ENCODE data around the gene STAU1. TPM values are rescaled to one million over a fixed set of nuclear protein-coding genes. Genes with fewer than 3 reads are reported as not detected.
"Not testable (repeated sequence)": the region's sequence is repeated elsewhere in the genome, so short reads cannot be mapped to it uniquely, and the experiment has no call there.

Gene STAU1
- total RNA-seq, 1 experiment from 2014 or later, result 45.7 TPM

DNA sequence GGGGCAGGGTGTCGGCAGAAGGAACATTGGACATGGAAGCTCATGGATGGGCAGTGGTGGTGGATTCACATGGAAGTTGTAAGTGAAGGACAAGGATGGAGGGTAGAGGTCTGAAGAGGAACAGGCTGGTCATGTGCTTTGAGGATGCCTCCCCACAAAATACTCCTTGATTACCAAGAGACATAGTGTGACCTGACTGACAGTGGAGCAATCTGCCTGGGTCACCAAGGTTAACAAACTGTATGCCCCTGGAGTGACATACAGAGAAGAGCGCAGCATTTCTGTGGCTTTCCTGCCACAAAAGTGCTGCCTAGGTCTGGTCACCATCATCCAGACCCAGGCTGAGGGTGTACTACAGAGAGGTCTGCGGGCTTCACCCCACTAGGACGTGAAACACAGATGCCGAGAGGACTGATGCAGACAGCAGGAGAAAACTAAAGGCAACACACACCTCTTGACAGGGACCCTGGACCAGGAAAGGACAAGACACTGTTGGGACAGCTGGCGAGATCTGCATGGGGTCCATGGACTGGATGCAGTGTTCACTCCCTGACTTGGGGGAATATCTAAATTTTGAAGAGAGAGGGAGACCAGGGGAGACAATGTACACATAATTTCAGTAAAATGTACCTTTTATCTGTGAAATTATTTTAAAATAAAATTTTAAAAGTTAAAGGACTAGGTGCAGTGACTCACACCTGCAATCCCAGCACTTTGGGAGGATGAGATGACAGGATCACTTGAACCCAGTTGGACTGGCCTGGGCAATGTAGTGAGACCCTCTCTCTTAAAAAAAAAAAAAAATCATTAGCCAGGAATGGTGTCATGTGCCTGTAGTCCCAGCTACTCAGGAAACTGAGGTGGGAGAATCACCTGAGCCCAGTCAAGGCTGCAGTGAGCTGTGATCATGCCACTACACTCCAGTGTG lies 77.1 kb downstream of the STAU1 start:
- Histone ChIP-seq H3K36me3 (peaks cover 25% of the 10 kb centered on the region), H3K4me3 (no peak overlapping the region)

DNA sequence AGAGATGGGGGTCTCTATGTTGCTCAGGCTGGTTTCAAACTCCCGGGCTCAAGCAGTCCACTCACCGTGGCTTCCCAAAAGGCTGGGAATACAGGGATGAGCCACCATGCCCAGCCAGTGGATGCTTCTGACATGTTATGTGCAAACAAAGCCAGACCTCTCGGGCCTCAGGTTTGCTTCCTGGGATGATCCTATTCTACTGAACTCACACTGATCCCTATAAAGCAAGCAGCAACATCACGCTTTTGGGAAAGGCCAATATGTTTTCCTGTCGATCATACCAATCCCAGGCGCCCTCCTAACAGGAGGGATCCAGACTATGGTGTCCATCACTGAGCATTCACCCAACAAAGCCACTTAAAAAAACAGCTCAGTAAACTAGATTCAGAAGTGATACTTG lies 81.8 kb downstream of the STAU1 start:
- no peak overlapping the region for H3K27ac ChIP-seq
- no peaks in the 10 kb centered on the region for H3K9me3 ChIP-seq (replicated peaks)
- no peak for DNase-seq (ENCODE audit: low read depth in 1 of 2, low spot score in 2 of 2)
- no peaks in the 10 kb centered on the region for H3K4me1 ChIP-seq (replicated peaks)
- H3K4me3 ChIP-seq, result no peak overlapping the region
- peaks cover 44% of the 10 kb centered on the region for H3K36me3 ChIP-seq
- H3K27me3 ChIP-seq (replicated peaks), result no peaks in the 10 kb centered on the region

More for the DNA sequence above, 77.1 kb downstream of the STAU1 start:
- H3K27me3 ChIP-seq (replicated peaks), result no peaks in the 10 kb centered on the region
- H3K27ac ChIP-seq, result no peak overlapping the region
- no peak for DNase-seq (ENCODE audit: low read depth in 1 of 2, low spot score in 2 of 2)
- H3K4me1 ChIP-seq (replicated peaks), result no peaks in the 10 kb centered on the region
- no peaks in the 10 kb centered on the region for H3K9me3 ChIP-seq (replicated peaks)

DNA sequence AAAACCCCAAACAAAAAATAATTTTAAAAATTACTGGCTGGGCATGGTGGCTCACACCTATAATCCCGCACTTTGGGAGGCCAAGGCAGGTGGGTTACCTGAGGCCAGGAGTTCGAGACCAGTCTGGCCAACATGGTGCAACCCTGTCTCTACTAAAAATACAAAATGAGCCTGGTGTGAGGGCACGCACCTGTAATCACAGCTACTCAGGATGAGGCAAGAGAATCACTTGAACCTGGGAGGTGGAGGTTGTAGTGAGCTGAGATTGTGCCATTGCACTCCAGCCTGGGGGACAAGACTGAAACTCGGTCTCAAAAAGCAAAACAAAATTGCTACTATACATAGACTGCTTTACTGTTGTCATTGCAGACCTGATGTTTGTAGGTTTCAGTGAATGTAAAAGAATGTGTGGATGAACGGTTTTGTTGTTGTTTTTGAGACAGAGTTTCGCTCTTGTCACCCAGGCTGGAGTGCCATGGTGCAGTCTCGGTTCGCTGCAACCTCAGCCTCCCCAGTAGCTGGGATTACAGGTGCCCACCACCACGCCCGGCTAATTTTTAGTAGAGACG lies 83.1 kb downstream of the STAU1 start:
- H3K36me3 ChIP-seq, result peaks cover 54% of the 10 kb centered on the region
- not testable (repeated sequence) for H3K4me1 ChIP-seq (replicated peaks); DNase-seq (ENCODE audit: low read depth in 1 of 2, low spot score in 2 of 2); H3K9me3 ChIP-seq (replicated peaks); H3K27ac ChIP-seq; H3K27me3 ChIP-seq (replicated peaks); H3K4me3 ChIP-seq

DNA sequence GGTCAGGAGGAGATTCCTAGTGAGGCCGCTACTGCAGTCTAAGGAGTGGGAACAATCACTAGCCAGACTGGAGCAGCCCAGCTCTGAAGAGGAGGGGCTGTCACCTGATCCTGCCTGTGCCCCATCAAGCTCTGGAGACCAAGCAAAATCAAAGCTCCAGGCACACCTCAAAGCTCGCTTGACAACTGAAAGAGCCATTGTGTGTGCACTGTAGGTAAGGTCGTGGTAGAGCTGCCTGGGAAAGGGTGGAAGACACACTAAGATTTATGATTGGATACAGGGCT lies 83.8 kb downstream of the STAU1 start:
- H3K27ac ChIP-seq, result no peak overlapping the region
- H3K4me1 ChIP-seq (replicated peaks), result no peaks in the 10 kb centered on the region
- no peak overlapping the region for H3K4me3 ChIP-seq
- DNase-seq (ENCODE audit: low read depth in 1 of 2, low spot score in 2 of 2), result no peak
- H3K36me3 ChIP-seq, result peaks cover 60% of the 10 kb centered on the region
- no peaks in the 10 kb centered on the region for H3K27me3 ChIP-seq (replicated peaks)
- no peaks in the 10 kb centered on the region for H3K9me3 ChIP-seq (replicated peaks)

DNA sequence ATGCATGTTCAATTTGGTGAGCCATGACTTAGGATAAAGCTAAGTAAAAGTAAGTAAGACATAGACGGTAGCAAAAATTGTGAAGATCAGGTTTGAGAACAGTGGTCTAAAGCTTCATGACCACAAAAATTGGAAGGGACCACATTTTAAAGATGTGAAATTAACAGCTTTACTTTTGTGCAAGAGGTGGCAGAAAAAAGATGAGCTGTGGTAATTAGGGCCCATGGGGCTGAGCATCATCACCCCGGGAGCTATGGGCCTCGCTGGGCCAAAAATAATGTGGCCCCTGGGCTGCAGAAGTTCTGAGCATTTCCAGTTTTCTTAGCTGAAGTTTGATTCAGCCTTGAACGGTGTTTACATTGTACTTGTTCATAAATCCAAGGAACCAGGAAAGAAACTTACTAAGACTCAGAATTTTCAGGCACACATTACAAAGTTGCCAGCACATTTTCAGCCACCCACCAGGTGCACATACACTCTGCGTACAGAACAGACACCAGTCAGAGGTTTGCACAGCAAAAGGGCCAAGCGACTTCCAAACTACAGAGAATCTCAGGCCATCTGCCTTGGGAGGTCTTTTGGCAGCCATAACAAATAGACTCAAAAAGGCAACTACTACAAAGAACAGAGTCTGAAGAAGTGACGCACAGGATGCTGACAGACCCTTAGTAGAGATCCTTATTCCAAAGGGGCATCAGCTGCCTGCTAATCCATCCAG lies 84.3 kb downstream of the STAU1 start:
- no peak overlapping the region for H3K27ac ChIP-seq
- H3K9me3 ChIP-seq (replicated peaks), result no peaks in the 10 kb centered on the region
- no peak for DNase-seq (ENCODE audit: low read depth in 1 of 2, low spot score in 2 of 2)
- no peaks in the 10 kb centered on the region for H3K27me3 ChIP-seq (replicated peaks)
- no peak overlapping the region for H3K4me3 ChIP-seq
- H3K4me1 ChIP-seq (replicated peaks), result no peaks in the 10 kb centered on the region
- H3K36me3 ChIP-seq, result peaks cover 64% of the 10 kb centered on the region

DNA sequence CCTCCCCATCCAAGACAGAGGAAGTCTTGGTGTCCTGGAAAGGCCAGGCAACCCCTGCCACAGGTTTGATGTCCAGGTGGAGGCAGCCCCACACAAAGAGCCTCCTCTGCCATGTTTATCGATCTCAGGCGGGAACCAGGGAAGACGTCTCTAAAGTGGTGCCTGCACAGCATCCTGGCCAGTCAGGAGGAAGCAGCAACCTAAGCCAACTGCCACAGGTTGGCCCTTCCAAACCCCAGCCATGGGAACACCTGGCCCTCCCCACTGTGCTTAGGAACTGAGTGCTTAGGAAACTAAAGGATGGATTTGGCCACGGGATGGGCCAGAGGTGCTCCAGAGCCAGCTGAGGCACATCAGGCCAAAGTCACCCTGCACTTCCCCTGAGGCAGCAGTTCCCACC lies 85.1 kb downstream of the STAU1 start:
- Histone ChIP-seq H3K27ac (no peak overlapping the region), H3K36me3 (peaks cover 72% of the 10 kb centered on the region), H3K27me3 (replicated peaks) (no peaks in the 10 kb centered on the region), H3K4me3 (no peak overlapping the region), H3K4me1 (replicated peaks) (no peaks in the 10 kb centered on the region), H3K9me3 (replicated peaks) (no peaks in the 10 kb centered on the region)
- no peak for DNase-seq (ENCODE audit: low read depth in 1 of 2, low spot score in 2 of 2)

GRCh38 chr20:49100972-49101371 lies 87.2 kb downstream of the STAU1 start:
- no peaks in the 10 kb centered on the region for H3K4me1 ChIP-seq (replicated peaks)
- DNase-seq (ENCODE audit: low read depth in 1 of 2, low spot score in 2 of 2), result no peak
- H3K36me3 ChIP-seq, result peaks cover 90% of the 10 kb centered on the region

DNA sequence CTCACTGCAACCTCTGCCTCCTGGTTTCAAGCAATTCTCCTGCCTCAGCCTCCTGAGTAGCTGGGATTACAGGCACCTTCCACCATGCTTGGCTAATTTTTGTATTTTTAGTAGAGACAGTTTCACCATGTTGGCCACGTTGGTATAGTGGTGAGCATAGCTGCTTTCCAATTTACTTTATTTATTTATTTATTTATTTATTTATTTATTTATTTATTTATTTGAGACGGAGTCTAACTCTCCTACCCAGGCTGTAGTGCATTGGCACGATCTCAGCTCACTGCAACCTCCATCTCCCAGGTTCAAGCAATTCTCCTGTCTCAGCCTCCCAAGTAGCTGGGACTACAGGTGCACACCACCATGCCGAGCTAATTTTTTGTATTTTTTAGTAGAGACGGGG lies 87.8 kb downstream of the STAU1 start:
- H3K27ac ChIP-seq; H3K9me3 ChIP-seq (replicated peaks); DNase-seq (ENCODE audit: low read depth in 1 of 2, low spot score in 2 of 2); H3K27me3 ChIP-seq (replicated peaks); H3K4me1 ChIP-seq (replicated peaks); H3K4me3 ChIP-seq: not testable (repeated sequence)
- peaks cover 91% of the 10 kb centered on the region for H3K36me3 ChIP-seq

More at GRCh38 chr20:49100972-49101371, 87.2 kb downstream of the STAU1 start:
- no peak overlapping the region for H3K4me3 ChIP-seq
- H3K27ac ChIP-seq, result no peak overlapping the region
- H3K27me3 ChIP-seq (replicated peaks), result no peaks in the 10 kb centered on the region
- no peaks in the 10 kb centered on the region for H3K9me3 ChIP-seq (replicated peaks)

DNA sequence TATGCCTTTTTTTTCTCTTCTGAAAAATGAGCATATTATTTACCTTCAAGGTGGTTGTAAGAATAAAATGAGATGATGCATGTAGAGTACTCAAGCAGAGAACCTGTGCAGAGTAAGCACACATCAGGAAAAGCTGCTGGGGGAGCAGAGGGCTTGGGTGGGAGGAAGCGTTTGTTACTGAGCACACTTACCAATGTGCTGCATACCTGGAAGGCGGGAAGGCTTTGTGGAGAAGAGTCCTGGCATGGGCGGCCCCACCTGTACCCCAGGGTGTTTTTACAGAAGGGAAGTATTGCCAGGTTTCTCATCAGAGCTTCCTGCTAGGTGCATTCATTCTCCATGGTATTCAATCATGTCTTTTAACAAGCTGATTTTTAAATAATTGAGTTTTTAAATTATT lies 89.1 kb downstream of the STAU1 start:
- H3K4me3 ChIP-seq, result no peak overlapping the region
- H3K36me3 ChIP-seq, result peaks cover 91% of the 10 kb centered on the region
- no peaks in the 10 kb centered on the region for H3K9me3 ChIP-seq (replicated peaks)
- H3K27ac ChIP-seq, result no peak overlapping the region
- no peaks in the 10 kb centered on the region for H3K4me1 ChIP-seq (replicated peaks)
- no peak for DNase-seq (ENCODE audit: low read depth in 1 of 2, low spot score in 2 of 2)
- no peaks in the 10 kb centered on the region for H3K27me3 ChIP-seq (replicated peaks)

DNA sequence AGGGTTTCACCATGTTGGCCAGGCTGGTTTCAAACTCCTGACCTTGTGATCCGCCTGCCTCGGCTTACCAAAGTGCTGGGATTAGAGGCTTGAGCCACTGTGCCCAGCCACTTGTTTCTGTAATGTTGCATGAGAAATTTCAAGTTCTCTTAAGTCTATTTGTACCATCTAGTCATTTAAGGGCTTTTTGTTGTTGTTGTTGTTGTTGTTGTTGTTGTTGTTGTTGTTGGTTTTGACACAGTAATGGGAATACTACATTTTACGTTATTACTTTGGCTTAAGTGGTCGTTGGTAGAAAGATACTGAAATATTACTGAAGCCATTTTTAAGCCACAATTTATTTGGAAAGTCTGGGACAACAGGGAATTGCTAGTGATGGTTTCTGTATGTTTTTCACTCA lies 90.0 kb downstream of the STAU1 start:
- peaks cover 93% of the 10 kb centered on the region for H3K36me3 ChIP-seq
- no peaks in the 10 kb centered on the region for H3K27me3 ChIP-seq (replicated peaks)
- H3K9me3 ChIP-seq (replicated peaks), result no peaks in the 10 kb centered on the region
- no peak for DNase-seq (ENCODE audit: low read depth in 1 of 2, low spot score in 2 of 2)
- no peak overlapping the region for H3K27ac ChIP-seq
- H3K4me3 ChIP-seq, result no peak overlapping the region
- H3K4me1 ChIP-seq (replicated peaks), result no peaks in the 10 kb centered on the region

- Histone ChIP-seq H3K36me3 (peaks cover 91% of the 10 kb centered on the region), H3K4me3 (no peak overlapping the region), H3K27ac (no peak overlapping the region), H3K27me3 (replicated peaks) (no peaks in the 10 kb centered on the region), H3K4me1 (replicated peaks) (no peaks in the 10 kb centered on the region), H3K9me3 (replicated peaks) (no peaks in the 10 kb centered on the region)
- no peak for DNase-seq (ENCODE audit: low read depth in 1 of 2, low spot score in 2 of 2)
Measured at GRCh38 chr20:49097159-49097558, 91.0 kb downstream of the STAU1 start.

- peaks cover 91% of the 10 kb centered on the region for H3K36me3 ChIP-seq
- no peaks in the 10 kb centered on the region for H3K27me3 ChIP-seq (replicated peaks)
- no peak overlapping the region for H3K4me3 ChIP-seq
- H3K4me1 ChIP-seq (replicated peaks), result no peaks in the 10 kb centered on the region
- DNase-seq (ENCODE audit: low read depth in 1 of 2, low spot score in 2 of 2), result no peak
- H3K27ac ChIP-seq, result no peak overlapping the region
- no peaks in the 10 kb centered on the region for H3K9me3 ChIP-seq (replicated peaks)
Measured at GRCh38 chr20:49096203-49096730, 91.9 kb downstream of the STAU1 start.

GRCh38 chr20:49091762-49092161 lies 96.4 kb downstream of the STAU1 start:
- peaks cover 97% of the 10 kb centered on the region for H3K36me3 ChIP-seq
- DNase-seq (ENCODE audit: low read depth in 1 of 2, low spot score in 2 of 2), result no peak
- H3K4me1 ChIP-seq (replicated peaks), result no peaks in the 10 kb centered on the region
- H3K27ac ChIP-seq, result no peak overlapping the region
- H3K27me3 ChIP-seq (replicated peaks), result no peaks in the 10 kb centered on the region
- H3K4me3 ChIP-seq, result no peak overlapping the region
- H3K9me3 ChIP-seq (replicated peaks), result no peaks in the 10 kb centered on the region

DNA sequence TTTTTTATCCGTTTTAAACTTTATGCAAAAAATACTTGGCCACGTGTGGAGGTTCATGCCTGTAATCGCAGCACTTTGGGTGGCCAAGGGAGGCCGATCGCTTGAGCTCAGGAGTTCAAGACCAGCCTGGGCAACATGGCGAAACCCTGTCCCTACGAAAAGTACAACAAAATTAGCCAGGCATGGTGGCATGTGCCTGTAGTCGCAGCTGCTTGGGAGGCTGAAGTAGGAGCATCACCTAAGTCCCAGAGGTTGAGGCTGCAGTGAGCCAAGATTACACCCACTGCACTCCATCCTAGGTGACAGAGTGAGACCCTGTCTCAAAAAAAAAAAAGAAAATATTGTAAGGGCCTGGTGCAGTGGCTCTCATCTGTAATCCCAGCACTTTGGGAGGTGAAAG lies 97.0 kb downstream of the STAU1 start:
- no peaks in the 10 kb centered on the region for H3K4me1 ChIP-seq (replicated peaks)
- H3K36me3 ChIP-seq, result peaks cover 97% of the 10 kb centered on the region
- no peak overlapping the region for H3K27ac ChIP-seq
- H3K27me3 ChIP-seq (replicated peaks), result no peaks in the 10 kb centered on the region
- no peak overlapping the region for H3K4me3 ChIP-seq
- H3K9me3 ChIP-seq (replicated peaks), result no peaks in the 10 kb centered on the region
- no peak for DNase-seq (ENCODE audit: low read depth in 1 of 2, low spot score in 2 of 2)

Data from SJSA1 (cell line).